Gastrocnemius medialis (tissue), 4 donors: ENCODE results near the gene ITPR1.

Source experiments
- CTCF ChIP-seq, 5 experiments: fragments of 450-650 bp in 3 of 5; fragments of 200-600 bp in 2 of 5; sonication (generic) in 2 of 5; IDR thresholded peaks in 4 of 5; conservative IDR thresholded peaks in 1 of 5; 1 replicate in 4 of 5; 2 replicates in 1 of 5; pipeline ENCODE4 v1.5.1; 2016 to 2019; ENCODE audit warnings: antibody characterized with exemption in 5 of 5, mild to moderate bottlenecking in 3 of 5, moderate library complexity in 3 of 5
- POLR2A ChIP-seq, 2 donors: fragments of 450-650 bp; IDR thresholded peaks; one replicate each; pipeline ENCODE4 v1.6.1; 2017; ENCODE audit warnings: antibody characterized with exemption in 2 of 2, mild to moderate bottlenecking in 2 of 2, moderate library complexity in 2 of 2

- TF ChIP-seq CTCF (IDR thresholded peaks at IDR 0.05 in 4 of 5, conservative IDR thresholded peaks at IDR 0.05 in 1 of 5) (no peak), POLR2A (IDR thresholded peaks at IDR 0.05) (no peak)
These were observed 182.6 kb downstream of the ITPR1 start for GRCh38 chr3:4675704-4676103.
